NCI-H128 (cell line): Measurements from ENCODE around the gene ARRDC4.

Experiments used
- DNase-seq: peaks from one replicate; lab custom pipeline; 2025; ENCODE audit not compliant: unreplicated experiment; lab: John Stamatoyannopoulos, UW

ARRDC4 gene, protein sequence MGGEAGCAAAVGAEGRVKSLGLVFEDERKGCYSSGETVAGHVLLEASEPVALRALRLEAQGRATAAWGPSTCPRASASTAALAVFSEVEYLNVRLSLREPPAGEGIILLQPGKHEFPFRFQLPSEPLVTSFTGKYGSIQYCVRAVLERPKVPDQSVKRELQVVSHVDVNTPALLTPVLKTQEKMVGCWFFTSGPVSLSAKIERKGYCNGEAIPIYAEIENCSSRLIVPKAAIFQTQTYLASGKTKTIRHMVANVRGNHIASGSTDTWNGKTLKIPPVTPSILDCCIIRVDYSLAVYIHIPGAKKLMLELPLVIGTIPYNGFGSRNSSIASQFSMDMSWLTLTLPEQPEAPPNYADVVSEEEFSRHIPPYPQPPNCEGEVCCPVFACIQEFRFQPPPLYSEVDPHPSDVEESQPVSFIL

DNA sequence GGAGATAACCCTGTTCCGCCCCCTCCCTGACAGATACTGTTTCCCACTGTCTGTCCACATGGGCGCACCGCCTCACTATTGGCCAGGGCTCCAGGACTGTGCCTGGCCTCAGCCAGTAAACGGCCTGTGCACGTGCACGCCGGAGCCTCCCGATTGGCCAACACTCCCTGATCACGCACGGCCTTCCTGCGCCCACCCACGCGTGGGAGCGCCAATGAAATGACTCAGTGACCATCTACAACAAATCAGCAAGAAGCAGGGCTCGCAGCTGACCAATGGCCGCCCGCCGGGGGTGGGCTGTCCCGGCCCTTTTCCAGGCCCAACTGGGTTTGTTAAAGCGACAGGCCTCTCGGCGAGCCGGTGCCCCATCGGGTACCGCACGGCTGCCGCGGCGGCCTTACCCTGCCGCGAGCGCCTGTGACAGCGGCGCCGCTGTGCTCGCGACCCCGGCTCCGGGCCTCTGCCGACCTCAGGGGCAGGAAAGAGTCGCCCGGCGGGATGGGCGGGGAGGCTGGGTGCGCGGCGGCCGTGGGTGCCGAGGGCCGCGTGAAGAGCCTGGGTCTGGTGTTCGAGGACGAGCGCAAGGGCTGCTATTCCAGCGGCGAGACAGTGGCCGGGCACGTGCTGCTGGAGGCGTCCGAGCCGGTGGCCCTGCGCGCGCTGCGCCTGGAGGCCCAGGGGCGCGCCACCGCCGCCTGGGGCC is at the start of gene ARRDC4:
TSS of gene ARRDC4 (plus strand) at position 340 of the 703 bp plus-strand sequence. CDS start at position 499, 159 bp downstream.
- DNase-seq: peak; percentile 92

DNA sequence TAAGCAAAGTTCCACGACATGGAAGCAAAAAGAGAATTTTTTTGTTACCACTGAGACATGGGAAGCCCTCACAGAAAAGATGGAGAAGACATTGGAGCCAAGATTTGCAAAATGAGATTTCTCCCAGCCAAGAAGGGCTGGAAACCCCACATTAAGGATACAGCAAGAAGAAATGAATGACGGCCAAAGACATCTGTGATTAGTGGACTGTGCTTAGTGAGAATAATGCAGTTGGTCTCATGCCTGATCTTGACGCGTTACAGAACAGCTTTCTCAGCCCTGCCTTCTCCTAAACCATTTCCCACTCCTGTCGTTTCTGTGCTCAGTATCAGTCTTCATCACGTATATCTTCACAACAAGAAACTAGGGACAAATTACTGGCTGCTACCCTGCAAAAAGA is 45.8 kb upstream of the ARRDC4 start:
- DNase-seq: no peak

DNA sequence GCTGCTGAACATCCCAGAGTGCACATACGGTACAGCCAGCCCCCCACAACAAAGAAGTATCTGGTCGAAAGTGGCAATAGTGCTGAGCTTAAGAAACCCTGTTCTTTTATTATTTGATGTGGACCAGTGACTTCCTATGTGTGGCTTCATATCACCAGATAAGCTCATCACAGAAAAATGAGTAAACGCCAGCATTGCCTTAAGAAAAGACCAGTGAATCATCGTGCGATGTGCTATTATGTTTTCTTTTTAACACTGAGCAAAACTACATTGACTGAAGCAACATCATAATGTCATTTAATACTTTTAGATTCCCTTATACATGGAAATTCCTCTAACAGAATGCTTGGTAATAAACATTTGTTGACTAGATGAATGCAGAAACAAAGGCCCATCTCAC is 45.2 kb upstream of the ARRDC4 start:
- no peak for DNase-seq

DNA sequence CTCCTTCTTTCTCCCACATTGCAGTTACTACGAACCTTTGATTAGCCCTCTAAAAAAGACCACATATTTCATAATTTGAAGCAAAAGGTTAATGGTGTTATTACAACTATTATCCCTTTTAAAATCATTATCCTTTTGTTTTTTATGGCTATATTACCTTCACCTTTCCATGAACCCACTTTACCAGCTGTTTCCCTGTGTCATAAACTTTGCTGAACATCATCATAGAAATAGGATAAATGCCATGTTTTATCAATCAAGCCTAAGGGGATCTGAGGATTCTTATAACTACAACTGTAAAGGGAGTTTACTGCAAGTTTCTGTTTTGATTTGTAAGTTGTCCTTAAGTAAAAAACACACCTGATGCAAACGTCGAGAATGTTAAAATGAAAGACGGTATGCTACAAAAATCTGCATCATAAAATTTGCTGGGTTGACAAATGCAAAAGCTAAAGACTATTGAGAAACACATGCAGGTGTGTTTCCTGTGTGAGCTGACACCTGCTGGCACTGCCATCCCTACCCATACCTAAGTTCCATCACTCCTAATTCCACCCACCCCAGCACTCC is 39.1 kb upstream of the ARRDC4 start:
- no peak for DNase-seq

DNA sequence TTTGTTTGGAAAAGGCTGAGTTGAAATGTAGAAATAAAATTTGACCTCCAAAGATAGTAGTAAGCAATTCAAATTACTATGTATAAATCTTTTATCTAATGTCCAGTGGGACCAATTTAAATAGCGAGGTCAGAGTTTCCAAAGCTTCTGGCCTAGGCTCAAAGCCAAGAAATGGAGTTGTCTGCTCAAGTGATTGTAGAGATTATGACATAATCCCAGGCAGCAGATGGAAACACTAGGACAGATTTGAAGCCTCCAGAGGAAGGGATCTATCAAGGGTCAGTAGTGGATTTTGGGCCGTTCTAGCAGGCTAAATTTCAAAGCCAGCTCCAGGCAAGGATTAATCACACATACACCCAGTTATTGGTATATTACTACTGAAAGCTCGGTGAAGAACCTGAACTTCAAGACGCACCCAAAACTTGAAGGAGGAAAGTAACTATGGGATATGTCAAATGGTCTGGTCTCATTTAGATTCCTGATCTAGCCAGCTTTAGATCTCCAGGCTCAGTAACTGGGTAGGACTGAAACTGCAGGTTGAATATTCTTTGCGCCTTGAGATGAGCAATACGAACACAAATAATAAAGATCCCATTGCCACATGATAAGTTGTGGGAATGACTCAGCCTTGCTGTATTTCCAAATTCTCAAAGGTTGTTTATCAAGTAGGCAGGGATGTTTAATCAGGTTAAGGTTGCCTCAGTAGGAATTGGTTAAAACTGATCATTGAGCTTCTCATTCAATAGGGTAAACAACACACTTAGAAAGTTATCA is 30.9 kb upstream of the ARRDC4 start:
- DNase-seq: no peak

DNA sequence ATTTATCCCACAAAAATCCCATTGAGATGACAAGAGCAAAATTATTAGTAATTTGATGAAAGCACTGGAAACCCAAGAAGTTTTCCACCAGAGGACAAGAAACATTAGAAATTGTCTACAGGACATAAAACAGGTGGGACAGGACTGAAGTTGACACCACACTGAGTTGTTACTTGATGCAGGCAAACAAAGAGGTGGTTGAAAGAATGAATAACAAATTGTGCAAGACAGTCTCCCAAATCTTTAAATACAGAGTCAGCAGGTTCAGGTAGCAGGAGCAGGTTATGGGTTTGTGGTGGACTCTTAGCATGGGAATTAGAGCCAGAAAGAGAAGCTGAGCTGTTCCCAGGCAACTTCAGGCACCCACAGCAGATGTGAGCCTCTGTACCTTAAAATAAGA is 30.3 kb upstream of the ARRDC4 start:
- no peak for DNase-seq

DNA sequence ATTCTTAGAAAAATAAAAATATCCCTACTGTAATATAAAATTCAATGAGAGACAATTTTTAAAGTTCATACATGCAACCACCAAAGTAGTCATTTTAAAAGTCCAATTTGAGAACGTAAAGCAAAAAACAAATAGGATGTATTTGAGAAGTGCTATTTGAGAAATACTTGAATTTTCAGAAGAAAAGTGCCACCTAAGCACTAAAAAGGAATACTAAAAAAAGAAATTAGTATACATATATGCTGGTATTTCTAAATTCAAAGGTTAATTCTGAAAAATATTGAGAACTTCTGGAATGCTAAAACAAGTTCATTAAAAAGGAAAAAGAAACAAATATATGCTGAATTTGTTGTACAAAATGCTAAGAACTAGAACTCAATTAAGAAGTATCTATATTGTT is 29.2 kb upstream of the ARRDC4 start:
- DNase-seq: no peak

DNA sequence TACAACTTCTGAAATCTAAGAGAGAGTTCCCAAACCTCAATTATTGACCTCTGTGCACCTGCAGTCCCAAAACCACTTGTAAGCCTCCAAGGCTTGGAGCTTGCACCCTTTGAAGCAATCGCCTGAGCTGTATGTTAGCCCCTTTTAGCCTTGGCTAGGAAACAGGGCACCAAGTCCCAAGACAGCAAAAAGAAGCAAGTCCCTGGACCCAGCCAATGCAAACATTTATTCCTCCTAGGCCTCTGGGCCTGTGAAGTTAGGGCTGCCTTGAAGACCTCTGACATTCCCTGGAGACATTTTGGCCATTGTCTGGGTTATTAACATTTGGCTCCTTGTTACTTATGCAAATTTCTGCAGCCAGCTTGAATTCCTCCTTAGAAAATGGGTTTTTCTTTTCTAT is 26.9 kb upstream of the ARRDC4 start:
- DNase-seq: no peak

DNA sequence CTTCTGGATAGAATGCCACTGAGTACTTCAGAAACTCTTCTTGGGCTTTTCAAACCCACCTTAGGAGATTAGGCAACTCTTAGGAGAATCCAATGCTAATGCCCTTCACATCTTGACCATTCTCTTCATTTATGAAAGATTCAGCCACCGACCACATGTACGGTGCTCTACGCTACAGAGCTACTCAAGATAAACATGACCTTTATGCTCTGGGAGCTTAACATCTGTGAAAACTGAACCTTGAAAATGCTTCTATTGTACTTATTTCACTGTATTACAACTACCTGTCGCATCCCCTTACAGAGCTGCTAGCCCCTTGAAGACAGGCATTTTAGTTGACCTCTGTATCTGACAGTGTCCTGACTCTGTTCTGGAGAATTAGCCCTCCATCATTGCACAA is 19.5 kb upstream of the ARRDC4 start:
- DNase-seq: no peak

DNA sequence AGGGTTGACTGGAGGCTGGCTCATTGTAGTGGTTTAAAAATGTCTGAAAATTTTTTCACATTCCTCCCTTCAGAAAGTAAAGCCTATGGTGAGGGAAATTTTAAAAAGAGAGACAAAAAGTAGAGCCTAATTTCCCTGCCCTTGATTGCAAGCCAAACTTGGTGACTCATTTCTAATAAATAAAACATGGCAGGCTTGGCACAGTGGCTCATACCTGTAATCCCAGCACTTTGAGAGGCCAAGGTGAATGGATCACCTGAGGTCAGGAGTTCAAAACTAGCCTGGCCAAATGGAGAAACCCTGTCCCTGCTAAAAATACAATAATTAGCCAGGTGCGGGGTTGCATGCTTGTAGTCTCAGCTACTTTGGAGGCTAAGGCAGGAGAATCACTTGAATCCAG is 18.9 kb upstream of the ARRDC4 start:
- no peak for DNase-seq

DNA sequence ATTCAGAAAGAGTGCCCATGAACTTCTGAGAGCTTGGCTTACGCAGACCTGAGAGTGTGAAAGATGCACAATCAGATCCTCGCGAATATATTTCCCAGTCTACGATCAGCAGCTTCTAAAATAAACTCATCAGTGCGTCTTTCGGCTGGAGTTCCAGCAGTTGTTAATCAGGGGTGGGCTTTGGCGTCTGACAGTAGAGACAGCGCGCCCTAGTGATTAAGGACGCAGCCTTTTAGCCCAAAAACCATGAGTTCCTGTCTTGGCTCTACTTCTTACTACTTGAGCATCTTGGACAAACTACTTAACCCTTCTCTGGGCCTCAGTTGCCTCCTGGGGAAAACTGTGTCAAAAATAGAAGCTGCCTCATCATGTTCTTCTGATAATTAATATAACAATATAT is 15.8 kb upstream of the ARRDC4 start:
- no peak for DNase-seq

DNA sequence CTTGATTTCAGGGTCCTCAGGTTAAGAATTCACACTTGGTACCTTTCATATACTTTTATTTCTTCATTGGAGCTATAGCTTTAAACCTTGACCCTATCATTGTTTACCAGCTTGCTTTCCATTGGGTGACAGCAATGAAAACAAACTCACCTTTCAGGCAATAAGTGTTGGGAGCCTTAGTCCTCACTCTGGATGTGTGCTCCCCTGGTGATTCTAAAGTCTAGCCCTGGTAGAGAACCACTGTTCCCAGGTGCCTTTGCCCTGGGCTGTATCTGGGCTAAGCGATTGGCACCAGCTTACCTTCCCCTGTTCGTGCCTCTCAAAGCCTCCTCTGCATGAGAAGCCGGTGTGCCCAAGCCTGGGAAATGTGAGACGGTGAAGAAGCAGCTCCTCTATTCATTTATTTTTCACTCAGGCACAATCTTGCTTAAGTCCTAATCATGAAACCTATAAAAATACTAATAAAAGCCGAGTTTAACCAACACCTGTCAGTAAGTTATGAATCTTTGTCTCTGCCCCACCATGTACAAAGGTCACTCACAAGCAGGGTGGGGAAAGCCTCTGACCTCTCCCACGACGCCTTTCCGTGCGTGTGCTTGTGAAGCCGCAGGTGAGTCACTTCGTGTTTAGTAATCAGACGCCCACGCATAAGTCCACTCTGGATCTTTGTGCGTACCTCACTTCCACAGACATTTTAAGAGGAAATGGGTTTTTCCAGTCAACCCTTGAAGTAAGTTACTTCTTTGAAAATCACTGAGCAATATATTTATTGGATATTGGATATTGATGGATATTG is 12.8 kb upstream of the ARRDC4 start:
- no peak for DNase-seq

DNA sequence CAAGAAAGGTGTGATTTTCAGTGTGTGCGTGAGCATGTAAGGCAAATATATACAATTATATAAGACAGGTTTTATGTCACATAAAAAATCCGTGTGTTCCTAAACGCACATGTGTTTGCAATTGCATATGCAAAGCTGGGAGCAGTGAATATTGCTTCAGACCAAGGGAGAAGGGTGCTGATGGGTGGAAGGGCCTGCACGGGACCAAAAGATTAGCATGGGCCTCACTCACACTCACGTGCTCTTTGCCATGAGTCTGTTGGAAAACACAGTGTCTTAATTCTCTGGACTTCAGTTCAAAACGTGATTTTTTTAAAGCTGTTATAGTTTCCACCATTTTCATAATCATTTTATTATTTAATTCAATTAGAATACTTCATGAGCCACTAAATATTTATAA is 7.2 kb upstream of the ARRDC4 start:
- no peak for DNase-seq

DNA sequence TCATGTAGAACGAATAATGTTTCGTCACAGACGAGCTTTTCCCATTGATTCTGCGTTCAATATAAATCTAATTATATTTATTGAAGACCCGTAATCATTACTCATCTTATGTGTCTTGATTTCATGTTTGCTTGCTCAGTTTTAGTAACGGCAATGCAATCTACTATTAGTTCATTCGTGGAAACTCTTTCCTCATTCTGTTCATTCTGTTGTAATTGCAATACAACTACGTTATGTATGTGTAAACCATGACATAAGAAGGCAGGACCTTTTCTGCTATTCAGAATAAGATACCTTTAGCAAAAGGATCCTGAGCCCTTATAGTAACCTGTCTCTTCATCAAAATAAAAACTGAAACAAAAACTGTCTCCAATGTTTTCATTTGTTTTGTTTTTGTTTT is 6.8 kb upstream of the ARRDC4 start:
- no peak for DNase-seq

DNA sequence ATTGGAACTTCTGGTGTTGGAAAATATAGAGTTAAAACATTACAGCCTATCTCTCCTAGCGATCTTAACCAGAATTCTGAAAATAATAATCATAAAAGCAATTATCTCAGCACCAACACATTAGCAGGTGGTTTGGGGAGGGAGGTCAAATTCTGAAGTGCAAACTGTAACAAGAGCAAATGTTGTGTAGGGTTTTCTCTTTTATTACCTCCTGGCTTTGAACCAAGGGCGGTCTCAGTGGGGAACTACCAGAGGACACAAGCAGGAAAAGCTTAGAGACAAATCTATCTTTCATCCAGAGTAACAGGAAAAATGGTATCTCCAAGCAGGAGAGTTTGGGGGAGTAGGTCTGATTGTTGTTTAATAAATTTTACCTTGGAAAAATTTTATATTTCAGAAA is 5.5 kb upstream of the ARRDC4 start:
- DNase-seq: no peak

DNA sequence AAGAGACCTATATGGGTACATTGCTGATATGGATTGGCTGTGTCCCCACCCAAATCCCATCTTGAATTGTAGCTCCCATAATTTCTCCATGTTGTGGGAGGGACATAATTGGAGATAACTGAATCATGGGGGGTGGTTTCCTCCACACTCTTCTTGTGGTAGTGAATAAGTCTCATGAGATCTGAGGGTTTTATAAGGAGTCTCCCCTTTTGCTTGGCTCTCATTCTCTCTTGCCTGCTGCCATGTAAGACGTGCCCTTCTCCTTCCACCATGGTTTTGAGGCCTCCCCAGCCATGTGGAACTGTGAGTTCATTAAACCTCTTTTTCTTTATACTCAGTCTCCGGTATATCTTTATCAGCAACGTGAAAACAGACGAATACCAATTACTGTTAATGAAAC is 5.0 kb upstream of the ARRDC4 start:
- no peak for DNase-seq

DNA sequence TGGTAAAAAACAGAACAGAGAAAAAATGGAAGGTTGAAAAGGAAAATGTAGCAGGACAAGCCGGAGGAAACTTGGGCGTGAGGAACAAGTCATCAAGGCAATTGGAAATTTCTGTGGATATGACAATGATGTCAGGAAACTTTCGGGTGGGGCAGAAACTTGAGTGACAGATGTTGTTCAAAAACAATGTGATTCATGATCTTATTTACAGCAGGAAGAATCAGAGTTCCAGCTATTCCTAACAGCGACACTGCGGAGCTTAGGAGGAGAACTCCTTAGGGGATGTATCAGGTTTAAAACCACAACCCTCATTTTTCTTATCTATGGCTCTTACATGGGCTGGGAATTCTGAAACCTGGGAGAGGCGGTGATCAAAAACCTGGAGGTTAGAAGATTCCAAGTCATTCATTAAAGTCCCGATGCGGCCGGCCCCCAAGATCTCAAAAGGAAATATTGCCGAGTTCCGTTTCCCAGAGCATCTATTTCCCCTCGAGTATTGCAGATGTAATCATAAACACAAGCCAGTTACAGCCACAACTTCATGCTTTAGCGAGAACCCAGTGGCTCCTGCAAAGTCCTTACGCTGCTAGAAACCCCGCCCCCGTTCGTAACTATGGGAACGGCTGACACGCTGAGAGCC is 659 bp upstream of the ARRDC4 start:
- no peak for DNase-seq

DNA sequence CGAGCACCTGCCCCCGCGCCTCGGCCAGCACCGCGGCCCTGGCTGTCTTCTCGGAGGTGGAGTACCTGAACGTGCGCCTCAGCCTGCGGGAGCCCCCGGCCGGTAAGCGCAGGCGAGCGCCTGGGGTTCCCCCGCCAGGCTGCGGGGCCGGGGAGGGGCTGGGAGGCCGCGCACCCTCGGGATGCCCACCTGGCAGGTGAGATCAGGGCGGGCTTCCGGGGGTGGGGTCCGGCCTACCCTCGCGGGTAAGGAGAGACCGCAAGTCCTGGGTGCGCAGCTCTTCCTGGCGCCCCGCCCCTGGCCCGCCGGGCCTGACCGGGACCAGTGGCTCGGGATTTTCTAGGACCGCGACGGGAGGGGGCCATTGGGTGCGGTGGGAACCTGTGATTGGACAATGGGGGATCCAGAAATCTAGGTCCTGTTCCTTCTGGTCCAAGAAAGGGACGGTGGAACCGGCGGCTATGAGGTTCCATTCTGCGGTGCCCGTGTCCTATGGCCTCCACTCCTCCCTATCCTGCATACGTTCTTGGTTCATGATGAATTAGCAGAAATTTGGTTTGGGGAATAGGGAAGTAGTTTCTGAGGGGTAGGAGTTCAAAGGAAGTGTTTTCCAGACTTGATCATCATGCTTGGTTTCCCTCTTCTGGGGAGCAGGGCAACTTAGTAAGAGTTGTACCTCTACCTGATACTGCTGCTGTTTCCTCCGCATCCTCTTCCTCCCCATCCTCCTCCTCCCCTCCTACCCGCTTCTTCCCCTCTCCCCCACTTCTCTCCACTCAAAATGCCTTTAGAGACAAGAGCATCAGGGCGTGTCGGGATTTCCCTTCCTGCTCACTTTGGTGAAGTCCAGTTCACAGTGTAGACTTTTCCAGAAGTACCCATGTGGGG is 808 bp downstream of the ARRDC4 start:
- DNase-seq: no peak

DNA sequence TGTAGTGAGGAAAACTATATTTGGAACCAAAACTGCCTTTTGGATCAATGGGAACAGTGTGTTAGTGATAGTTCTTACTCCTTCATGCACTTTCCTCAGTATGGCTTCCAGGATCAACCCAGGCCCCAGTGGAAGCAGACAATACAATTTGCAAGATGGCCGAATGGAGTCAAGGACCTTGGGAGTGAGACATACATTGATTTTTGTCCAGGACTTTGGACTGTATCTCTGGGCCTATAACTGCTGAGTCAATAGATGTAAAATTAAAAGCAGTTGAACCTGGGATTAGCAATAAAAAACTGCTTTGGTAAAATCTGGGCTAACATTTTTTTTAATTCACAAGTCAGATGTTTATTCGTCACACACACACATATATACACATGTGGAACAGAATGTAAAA is 1.8 kb downstream of the ARRDC4 start:
- DNase-seq: no peak
